ENCODE results near the gene CTIF. TPM values are rescaled to one million over a fixed set of nuclear protein-coding genes. Genes with fewer than 3 reads are reported as not detected.

CTIF gene
- total RNA-seq, 1 experiment from 2014 or later, result 26.5 TPM

DNA sequence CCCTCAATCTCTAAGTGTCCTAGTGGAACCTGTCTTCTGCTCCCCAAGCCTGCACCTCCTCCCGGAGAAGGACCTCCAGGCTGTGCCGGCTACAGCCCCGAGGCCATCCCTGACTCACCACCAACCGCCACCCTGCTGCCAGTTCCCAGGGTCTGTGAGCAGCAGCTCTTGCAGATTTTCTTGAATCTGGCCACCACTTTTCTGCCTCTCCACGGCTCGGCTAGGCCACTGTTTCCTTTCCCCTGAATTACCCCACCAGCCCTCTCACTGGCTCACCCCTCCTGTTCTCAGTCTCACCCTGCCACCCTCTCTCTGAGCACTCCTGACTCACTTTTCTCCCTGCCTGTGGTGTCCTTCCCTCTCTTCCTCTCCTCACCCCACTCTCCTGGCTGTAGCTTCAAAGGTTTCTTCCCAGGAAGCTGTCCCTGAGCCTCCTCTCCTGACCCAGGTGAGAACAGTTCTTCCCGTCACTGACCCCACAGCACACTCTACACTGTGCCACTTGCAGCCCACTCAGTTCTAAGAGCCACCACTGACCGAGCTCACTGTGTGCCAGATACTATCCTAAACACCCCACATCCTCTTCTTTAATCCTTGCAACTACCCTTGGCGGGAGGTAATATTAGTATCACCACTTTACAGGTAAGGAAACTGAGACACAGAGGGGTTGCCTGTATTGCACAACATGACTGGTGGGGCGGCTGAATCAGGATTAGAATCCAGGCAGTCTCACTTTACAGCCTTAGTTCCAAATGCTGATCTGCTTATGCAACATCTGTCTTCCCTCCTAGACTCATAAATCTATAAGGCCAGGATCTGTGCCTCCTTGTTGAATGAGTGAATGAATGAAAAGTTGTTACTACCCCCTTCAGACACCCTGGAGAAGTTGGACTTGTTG lies 300.3 kb downstream of the CTIF start:
- ATAC-seq, result peak; percentile 33; the same call in 1 of the 2 replicates
- no peak for DNase-seq (ENCODE audit: low read depth, low spot score)
- in situ Hi-C loops (cut with HindIII; ENCODE audit: low pct_unique_long_range_greater_than_20kb, low sequenced_read_pairs), result no loop called here

GRCh38 chr18:48839819-48840490 lies 301.1 kb downstream of the CTIF start:
- Histone ChIP-seq H3K9me3 (ENCODE audit: control insufficient read depth, insufficient read depth, low read depth, low read length) (no peaks in the 10 kb centered on the region), H3K27ac (ENCODE audit: low read length) (peak overlapping the region; percentile 81), H3K4me3 (ENCODE audit: low read depth in 2 of 2, low read length in 2 of 2) (no peak overlapping the region), H3K4me1 (ENCODE audit: control insufficient read depth, insufficient read depth, low read length) (peaks cover 75% of the 10 kb centered on the region), H3K27me3 (ENCODE audit: control insufficient read depth, insufficient read depth, low read length) (no peaks in the 10 kb centered on the region), H3K36me3 (ENCODE audit: control insufficient read depth, insufficient read depth, low read length) (no peaks in the 10 kb centered on the region)
- TF ChIP-seq SIN3A (IDR thresholded peaks at IDR 0.05; ENCODE audit: borderline replicate concordance, insufficient read depth, low read depth, low read length) (no peak), POLR2AphosphoS5 (IDR thresholded peaks at IDR 0.05; ENCODE audit: low read depth, low read length) (no peak), TCF7L2 (IDR thresholded peaks at IDR 0.05; ENCODE audit: low read depth, low read length) (no peak)
- TF ChIP-seq, protein P1, sequence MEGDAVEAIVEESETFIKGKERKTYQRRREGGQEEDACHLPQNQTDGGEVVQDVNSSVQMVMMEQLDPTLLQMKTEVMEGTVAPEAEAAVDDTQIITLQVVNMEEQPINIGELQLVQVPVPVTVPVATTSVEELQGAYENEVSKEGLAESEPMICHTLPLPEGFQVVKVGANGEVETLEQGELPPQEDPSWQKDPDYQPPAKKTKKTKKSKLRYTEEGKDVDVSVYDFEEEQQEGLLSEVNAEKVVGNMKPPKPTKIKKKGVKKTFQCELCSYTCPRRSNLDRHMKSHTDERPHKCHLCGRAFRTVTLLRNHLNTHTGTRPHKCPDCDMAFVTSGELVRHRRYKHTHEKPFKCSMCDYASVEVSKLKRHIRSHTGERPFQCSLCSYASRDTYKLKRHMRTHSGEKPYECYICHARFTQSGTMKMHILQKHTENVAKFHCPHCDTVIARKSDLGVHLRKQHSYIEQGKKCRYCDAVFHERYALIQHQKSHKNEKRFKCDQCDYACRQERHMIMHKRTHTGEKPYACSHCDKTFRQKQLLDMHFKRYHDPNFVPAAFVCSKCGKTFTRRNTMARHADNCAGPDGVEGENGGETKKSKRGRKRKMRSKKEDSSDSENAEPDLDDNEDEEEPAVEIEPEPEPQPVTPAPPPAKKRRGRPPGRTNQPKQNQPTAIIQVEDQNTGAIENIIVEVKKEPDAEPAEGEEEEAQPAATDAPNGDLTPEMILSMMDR (IDR thresholded peaks at IDR 0.05), result no peak
- TF ChIP-seq, protein P2, sequence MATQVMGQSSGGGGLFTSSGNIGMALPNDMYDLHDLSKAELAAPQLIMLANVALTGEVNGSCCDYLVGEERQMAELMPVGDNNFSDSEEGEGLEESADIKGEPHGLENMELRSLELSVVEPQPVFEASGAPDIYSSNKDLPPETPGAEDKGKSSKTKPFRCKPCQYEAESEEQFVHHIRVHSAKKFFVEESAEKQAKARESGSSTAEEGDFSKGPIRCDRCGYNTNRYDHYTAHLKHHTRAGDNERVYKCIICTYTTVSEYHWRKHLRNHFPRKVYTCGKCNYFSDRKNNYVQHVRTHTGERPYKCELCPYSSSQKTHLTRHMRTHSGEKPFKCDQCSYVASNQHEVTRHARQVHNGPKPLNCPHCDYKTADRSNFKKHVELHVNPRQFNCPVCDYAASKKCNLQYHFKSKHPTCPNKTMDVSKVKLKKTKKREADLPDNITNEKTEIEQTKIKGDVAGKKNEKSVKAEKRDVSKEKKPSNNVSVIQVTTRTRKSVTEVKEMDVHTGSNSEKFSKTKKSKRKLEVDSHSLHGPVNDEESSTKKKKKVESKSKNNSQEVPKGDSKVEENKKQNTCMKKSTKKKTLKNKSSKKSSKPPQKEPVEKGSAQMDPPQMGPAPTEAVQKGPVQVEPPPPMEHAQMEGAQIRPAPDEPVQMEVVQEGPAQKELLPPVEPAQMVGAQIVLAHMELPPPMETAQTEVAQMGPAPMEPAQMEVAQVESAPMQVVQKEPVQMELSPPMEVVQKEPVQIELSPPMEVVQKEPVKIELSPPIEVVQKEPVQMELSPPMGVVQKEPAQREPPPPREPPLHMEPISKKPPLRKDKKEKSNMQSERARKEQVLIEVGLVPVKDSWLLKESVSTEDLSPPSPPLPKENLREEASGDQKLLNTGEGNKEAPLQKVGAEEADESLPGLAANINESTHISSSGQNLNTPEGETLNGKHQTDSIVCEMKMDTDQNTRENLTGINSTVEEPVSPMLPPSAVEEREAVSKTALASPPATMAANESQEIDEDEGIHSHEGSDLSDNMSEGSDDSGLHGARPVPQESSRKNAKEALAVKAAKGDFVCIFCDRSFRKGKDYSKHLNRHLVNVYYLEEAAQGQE (IDR thresholded peaks at IDR 0.05; ENCODE audit: insufficient read depth in 1 of 2, low read depth in 2 of 2, low read length in 1 of 2), result no peak
- no TSS peak for BruUV-seq (replicated peaks)
- ChIA-PET CTCF (no interaction called here), POLR2A (no interaction called here)
- no peak for ATAC-seq
- intact Hi-C loops (cut with micrococcal nuclease; ENCODE audit: unreplicated experiment), result no loop called here
- in situ Hi-C loops (cut with HindIII; ENCODE audit: low pct_unique_long_range_greater_than_20kb, low sequenced_read_pairs), result loop anchor here (5.0 kb wide), 1 partner anchor 82 kb away; no protein-coding TSS in a partner anchor
- no peak for DNase-seq (ENCODE audit: low read depth, low spot score)

More for the DNA sequence above, 300.3 kb downstream of the CTIF start:
- no TSS peak for BruUV-seq (replicated peaks)
- H3K9me3 ChIP-seq (ENCODE audit: control insufficient read depth, insufficient read depth, low read depth, low read length), result no peaks in the 10 kb centered on the region
- intact Hi-C loops (cut with micrococcal nuclease; ENCODE audit: unreplicated experiment), result no loop called here
- H3K4me3 ChIP-seq (ENCODE audit: low read depth in 2 of 2, low read length in 2 of 2), result no peak overlapping the region
- peaks cover 83% of the 10 kb centered on the region for H3K4me1 ChIP-seq (ENCODE audit: control insufficient read depth, insufficient read depth, low read length)
- no peaks in the 10 kb centered on the region for H3K27me3 ChIP-seq (ENCODE audit: control insufficient read depth, insufficient read depth, low read length)
- POLR2A ChIA-PET, result no interaction called here
- H3K27ac ChIP-seq (ENCODE audit: low read length), result peak overlapping the region; percentile 81
- H3K36me3 ChIP-seq (ENCODE audit: control insufficient read depth, insufficient read depth, low read length), result no peaks in the 10 kb centered on the region
- CTCF ChIA-PET, result no interaction called here
- TF ChIP-seq, protein P2 (IDR thresholded peaks at IDR 0.05; ENCODE audit: insufficient read depth in 1 of 2, low read depth in 2 of 2, low read length in 1 of 2), result no peak
- no peak for TF ChIP-seq POLR2AphosphoS5 (IDR thresholded peaks at IDR 0.05; ENCODE audit: low read depth, low read length)
- TF ChIP-seq SIN3A (IDR thresholded peaks at IDR 0.05; ENCODE audit: borderline replicate concordance, insufficient read depth, low read depth, low read length), result no peak
- TF ChIP-seq TCF7L2 (IDR thresholded peaks at IDR 0.05; ENCODE audit: low read depth, low read length), result no peak
- TF ChIP-seq, protein P1 (IDR thresholded peaks at IDR 0.05), result no peak
